Measurements from ENCODE around the gene RPS3. TPM values are rescaled to one million over a fixed set of nuclear protein-coding genes. Genes with fewer than 3 reads are reported as not detected.

Gene RPS3
- total RNA-seq, 5 donors from 2014 or later (not counting 1 experiment from before 2014, with no cell fraction given) = 4,604 to 5,380 (median 4,830) TPM

- Histone ChIP-seq H3K4me1 (ENCODE audit: control insufficient read depth in 1 of 2, extremely low read depth in 1 of 2, insufficient read depth in 2 of 2, low read length in 2 of 2) (peaks cover 0 to 5% of the 10 kb centered on the region in 2 experiments), H3K9me3 (no peaks in the 10 kb centered on the region), H3K36me3 (ENCODE audit: control insufficient read depth in 2 of 2, extremely low read depth in 1 of 2, insufficient read depth in 1 of 2, low read length in 1 of 2) (no peaks in the 10 kb centered on the region), H3K27ac (ENCODE audit: low read length) (no peak overlapping the region), H3K27me3 (replicated peaks in 1 of 2; ENCODE audit: control insufficient read depth in 2 of 2, extremely low read depth in 1 of 2, insufficient read depth in 2 of 2, low read length in 1 of 2) (peaks cover 0 to 9% of the 10 kb centered on the region in 2 experiments), H3K4me3 (ENCODE audit: control insufficient read depth in 1 of 2, extremely low read depth in 1 of 2, low read length in 1 of 2) (no peak overlapping the region)
- Mint-ChIP-seq H3K36me3 (no peaks in the 10 kb centered on the region), H3K27me3 (peaks cover 0 to 1% of the 10 kb centered on the region in 2 donors), H3K4me3 (no peak overlapping the region), H3K9me3 (no peaks in the 10 kb centered on the region), H3K27ac (no peak overlapping the region), H3K4me1 (peaks cover 2 to 3% (median 3%) of the 10 kb centered on the region in 3 donors)
- CTCF ChIA-PET = interaction anchor here in 1 of 2 donors (0.6 to 0.7 kb wide), 2 partner anchors 15 to 32 kb away, joined by 9 to 13 read pairs; no protein-coding TSS in a partner anchor
- ATAC-seq (replicated peaks in 1 of 4) = no peak
- POLR2A ChIA-PET = interaction anchor here in 1 of 2 donors (0.7 kb wide), 1 partner anchor 119 kb away, joined by 3 read pairs; no protein-coding TSS in a partner anchor
- 77% methylated on average over 4 of the region's 8 CpGs for WGBS (ENCODE audit: insufficient coverage)
- no peak for DNase-seq
These were observed 5.1 kb upstream of the RPS3 start for GRCh38 chr11:75394085-75394840.

DNA sequence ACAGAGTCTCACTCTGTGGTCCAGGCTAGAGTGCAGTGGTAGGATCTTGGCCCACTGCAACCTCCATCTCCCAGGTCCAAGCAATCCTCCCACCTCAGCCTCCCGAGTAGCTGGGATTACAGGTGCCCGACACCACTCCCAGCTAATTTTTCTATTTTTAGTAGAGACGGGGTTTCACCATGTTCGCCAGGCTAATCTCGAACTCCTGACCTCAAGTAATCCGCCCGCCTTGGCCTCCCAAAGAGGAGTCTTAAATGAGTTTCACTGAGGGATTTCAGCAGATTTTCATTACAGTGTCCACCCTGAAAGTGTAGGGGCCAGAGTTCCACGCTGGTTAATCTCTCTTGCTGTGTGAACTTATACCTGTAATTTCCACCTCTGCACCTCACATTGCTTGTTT lies 412 bp upstream of the RPS3 start:
- H3K27me3 ChIP-seq (replicated peaks in 1 of 2; ENCODE audit: control insufficient read depth in 2 of 2, extremely low read depth in 1 of 2, insufficient read depth in 2 of 2, low read length in 1 of 2) = peaks cover 0 to 3% of the 10 kb centered on the region in 2 experiments
- H3K4me1 ChIP-seq (ENCODE audit: control insufficient read depth in 1 of 2, extremely low read depth in 1 of 2, insufficient read depth in 2 of 2, low read length in 2 of 2) = peaks cover 16 to 33% of the 10 kb centered on the region in 2 experiments
- Mint-ChIP-seq H3K36me3 (peaks cover 29% of the 10 kb centered on the region), H3K9me3 (no peaks in the 10 kb centered on the region), H3K27ac (peak overlapping the region; percentile 97 to 98), H3K4me3 (peak overlapping the region; percentile 96 to 99 (median 96)), H3K27me3 (no peaks in the 10 kb centered on the region), H3K4me1 (peaks cover 39 to 43% (median 40%) of the 10 kb centered on the region in 3 donors)
- CTCF ChIA-PET = interaction anchor here in 1 of 2 donors (1.7 kb wide), 1 partner anchor 10 kb away, joined by 7 read pairs; no protein-coding TSS in a partner anchor
- no peak overlapping the region for H3K4me3 ChIP-seq (ENCODE audit: control insufficient read depth in 1 of 2, extremely low read depth in 1 of 2, low read length in 1 of 2)
- H3K27ac ChIP-seq (ENCODE audit: low read length) = peak overlapping the region; percentile 94
- H3K36me3 ChIP-seq (ENCODE audit: control insufficient read depth in 2 of 2, extremely low read depth in 1 of 2, insufficient read depth in 1 of 2, low read length in 1 of 2) = peaks cover 11 to 32% of the 10 kb centered on the region in 2 donors
- DNase-seq (no peak), ATAC-seq (replicated peaks in 1 of 4) (peak in 2 of 4 experiments; percentile 1 to 3)
- WGBS (ENCODE audit: insufficient coverage) = 84% methylated on average over 5 of the region's 8 CpGs
- H3K9me3 ChIP-seq = no peaks in the 10 kb centered on the region
- POLR2A ChIA-PET = interaction anchor here in 1 of 2 donors (0.7 kb wide), 1 partner anchor 983 kb away, joined by 5 read pairs; no protein-coding TSS in a partner anchor

GRCh38 chr11:75400146-75400865 lies 988 bp downstream of the RPS3 start:
- DNase-seq (peak in 5 of 35 experiments; percentile 8 to 49 (median 19)), ATAC-seq (replicated peaks in 1 of 4) (peak; percentile 13 to 25 (median 18))
- peaks cover 45 to 49% (median 47%) of the 10 kb centered on the region in 3 donors for H3K4me1 Mint-ChIP-seq

GRCh38 chr11:75402002-75402773 lies 2.9 kb downstream of the RPS3 start:
- H3K36me3 Mint-ChIP-seq = peaks cover 49% of the 10 kb centered on the region
- Histone ChIP-seq H3K4me1 (ENCODE audit: control insufficient read depth in 1 of 2, extremely low read depth in 1 of 2, insufficient read depth in 2 of 2, low read length in 2 of 2) (peaks cover 19 to 36% of the 10 kb centered on the region in 2 experiments), H3K36me3 (ENCODE audit: control insufficient read depth in 2 of 2, extremely low read depth in 1 of 2, insufficient read depth in 1 of 2, low read length in 1 of 2) (peaks cover 23 to 64% of the 10 kb centered on the region in 2 donors), H3K27ac (ENCODE audit: low read length) (peak overlapping the region; percentile 94), H3K27me3 (replicated peaks in 1 of 2; ENCODE audit: control insufficient read depth in 2 of 2, extremely low read depth in 1 of 2, insufficient read depth in 2 of 2, low read length in 1 of 2) (no peaks in the 10 kb centered on the region), H3K9me3 (no peaks in the 10 kb centered on the region), H3K4me3 (ENCODE audit: control insufficient read depth in 1 of 2, extremely low read depth in 1 of 2, low read length in 1 of 2) (no peak overlapping the region)
- H3K27me3 Mint-ChIP-seq = no peaks in the 10 kb centered on the region
- H3K27ac Mint-ChIP-seq = peak overlapping the region; percentile 71 to 97
- CTCF ChIA-PET = interaction anchor here in 1 of 2 donors (0.6 kb wide), 1 partner anchor 17 kb away, joined by 3 read pairs; no protein-coding TSS in a partner anchor
- H3K4me1 Mint-ChIP-seq = peaks cover 52 to 58% (median 53%) of the 10 kb centered on the region in 3 donors
- DNase-seq = no peak
- H3K4me3 Mint-ChIP-seq = peak overlapping the region; percentile 69 to 99 (median 96)
- H3K9me3 Mint-ChIP-seq = no peaks in the 10 kb centered on the region
- POLR2A ChIA-PET = no interaction called here
- ATAC-seq (replicated peaks in 1 of 4) = no peak
- 69% methylated on average over 9 of the region's 10 CpGs for WGBS (ENCODE audit: insufficient coverage)

More at GRCh38 chr11:75400146-75400865, 988 bp downstream of the RPS3 start:
- peak overlapping the region; percentile 97 to 98 for H3K27ac Mint-ChIP-seq
- H3K36me3 Mint-ChIP-seq = peaks cover 39% of the 10 kb centered on the region
- Histone ChIP-seq H3K27ac (ENCODE audit: low read length) (peak overlapping the region; percentile 94), H3K4me1 (ENCODE audit: control insufficient read depth in 1 of 2, extremely low read depth in 1 of 2, insufficient read depth in 2 of 2, low read length in 2 of 2) (peaks cover 19 to 36% of the 10 kb centered on the region in 2 experiments), H3K27me3 (replicated peaks in 1 of 2; ENCODE audit: control insufficient read depth in 2 of 2, extremely low read depth in 1 of 2, insufficient read depth in 2 of 2, low read length in 1 of 2) (peaks cover 0 to 3% of the 10 kb centered on the region in 2 experiments), H3K36me3 (ENCODE audit: control insufficient read depth in 2 of 2, extremely low read depth in 1 of 2, insufficient read depth in 1 of 2, low read length in 1 of 2) (peaks cover 17 to 46% of the 10 kb centered on the region in 2 donors), H3K9me3 (no peaks in the 10 kb centered on the region), H3K4me3 (ENCODE audit: control insufficient read depth in 1 of 2, extremely low read depth in 1 of 2, low read length in 1 of 2) (peak overlapping the region; percentile 90 to 97)
- ChIA-PET POLR2A (interaction anchor here (0.5 to 0.6 kb wide), 4 partner anchors 43 to 1042 kb away, joined by 3 to 7 read pairs (median 3); no protein-coding TSS in a partner anchor), CTCF (interaction anchor here (0.6 to 1.7 kb wide), 9 partner anchors 9 to 159 kb away, joined by 3 to 7 read pairs (median 3); partner anchors contain the start of gene TPBGL (in 1 of the 2))
- H3K4me3 Mint-ChIP-seq = peak overlapping the region; percentile 96 to 99 (median 96)
- 0% methylated on average over 3 of the region's 11 CpGs for WGBS (ENCODE audit: insufficient coverage)
- H3K9me3 Mint-ChIP-seq = no peaks in the 10 kb centered on the region
- H3K27me3 Mint-ChIP-seq = no peaks in the 10 kb centered on the region

GRCh38 chr11:75403037-75403436 lies 3.7 kb downstream of the RPS3 start:
- no peak for DNase-seq
- peaks cover 58 to 63% (median 58%) of the 10 kb centered on the region in 3 donors for H3K4me1 Mint-ChIP-seq

More at GRCh38 chr11:75403037-75403436, 3.7 kb downstream of the RPS3 start:
- no peaks in the 10 kb centered on the region for H3K9me3 Mint-ChIP-seq
- peak overlapping the region; percentile 71 to 97 for H3K27ac Mint-ChIP-seq
- no peak overlapping the region for H3K27ac ChIP-seq (ENCODE audit: low read length)
- no peak for ATAC-seq (replicated peaks in 1 of 4)
- no peaks in the 10 kb centered on the region for H3K27me3 Mint-ChIP-seq
- H3K36me3 ChIP-seq (ENCODE audit: control insufficient read depth in 2 of 2, extremely low read depth in 1 of 2, insufficient read depth in 1 of 2, low read length in 1 of 2) = peaks cover 23 to 67% of the 10 kb centered on the region in 2 donors
- peaks cover 53% of the 10 kb centered on the region for H3K36me3 Mint-ChIP-seq
- ChIA-PET POLR2A (no interaction called here), CTCF (interaction anchor here in 1 of 2 donors (1.6 kb wide), 1 partner anchor 127 kb away, joined by 3 read pairs; no protein-coding TSS in a partner anchor)
- WGBS (ENCODE audit: insufficient coverage) = no CpG with 5 or more reads among the region's 1 CpG
- H3K4me1 ChIP-seq (ENCODE audit: control insufficient read depth in 1 of 2, extremely low read depth in 1 of 2, insufficient read depth in 2 of 2, low read length in 2 of 2) = peaks cover 19 to 36% of the 10 kb centered on the region in 2 experiments
- no peaks in the 10 kb centered on the region for H3K27me3 ChIP-seq (replicated peaks in 1 of 2; ENCODE audit: control insufficient read depth in 2 of 2, extremely low read depth in 1 of 2, insufficient read depth in 2 of 2, low read length in 1 of 2)
- H3K4me3 ChIP-seq (ENCODE audit: control insufficient read depth in 1 of 2, extremely low read depth in 1 of 2, low read length in 1 of 2) = no peak overlapping the region
- H3K9me3 ChIP-seq = no peaks in the 10 kb centered on the region
- peak overlapping the region in 1 of 3 donors; percentile 3 for H3K4me3 Mint-ChIP-seq

All from T-cell (primary cell).